HS-27A (cell line): Measurements from ENCODE around the gene SYNE2.
"Not testable (repeated sequence)": the region's sequence is repeated elsewhere in the genome, so short reads cannot be mapped to it uniquely, and the experiment has no call there.

Source experiments
- DNase-seq: peaks from one replicate; pipeline ENCODE4 v3.0.0-alpha.2; 2012; ENCODE audit warnings: low read depth, missing footprints

SYNE2 gene

GRCh38 chr14:63852817-63853731 lies at the start of gene SYNE2:
TSS of gene SYNE2 (plus strand) at chr14:63853004. CDS start at chr14:63909149, 56,145 bp downstream.
- no peak for DNase-seq

- DNase-seq, result not testable (repeated sequence)
Observed at GRCh38 chr14:63803221-63803791, 49.5 kb upstream of the SYNE2 start.

- DNase-seq, result not testable (repeated sequence)
Observed at GRCh38 chr14:63806064-63806463, 46.7 kb upstream of the SYNE2 start.

- DNase-seq, result not testable (repeated sequence)
Observed at GRCh38 chr14:63811692-63812091, 41.1 kb upstream of the SYNE2 start.

GRCh38 chr14:63833728-63834127 lies 19.1 kb upstream of the SYNE2 start:
- DNase-seq, result no peak

- DNase-seq, result no peak
Observed at GRCh38 chr14:63840981-63841380, 11.8 kb upstream of the SYNE2 start.

- DNase-seq, result no peak
Observed at GRCh38 chr14:63843796-63844195, 9.0 kb upstream of the SYNE2 start.

- DNase-seq, result no peak
Observed at GRCh38 chr14:63848890-63849289, 3.9 kb upstream of the SYNE2 start.

GRCh38 chr14:63852271-63852816 lies 460 bp upstream of the SYNE2 start:
- no peak for DNase-seq

- no peak for DNase-seq
Observed at GRCh38 chr14:63853831-63854293, 1.1 kb downstream of the SYNE2 start.

- DNase-seq, result no peak
Observed at GRCh38 chr14:63854330-63854729, 1.5 kb downstream of the SYNE2 start.

- DNase-seq, result no peak
Observed at GRCh38 chr14:63855281-63855680, 2.5 kb downstream of the SYNE2 start.

GRCh38 chr14:63857466-63858030 lies 4.7 kb downstream of the SYNE2 start:
- DNase-seq, result no peak

- no peak for DNase-seq
Observed at GRCh38 chr14:63860146-63860545, 7.3 kb downstream of the SYNE2 start.

GRCh38 chr14:63862163-63862562 lies 9.4 kb downstream of the SYNE2 start:
- DNase-seq, result no peak

GRCh38 chr14:63863004-63863403 lies 10.2 kb downstream of the SYNE2 start:
- DNase-seq, result no peak

GRCh38 chr14:63864775-63865174 lies 12.0 kb downstream of the SYNE2 start:
- DNase-seq, result not testable (repeated sequence)

- DNase-seq, result no peak
Observed at GRCh38 chr14:63867933-63868921, 15.4 kb downstream of the SYNE2 start.

GRCh38 chr14:63869940-63870752 lies 17.3 kb downstream of the SYNE2 start:
- DNase-seq, result not testable (repeated sequence)

- DNase-seq, result not testable (repeated sequence)
Observed at GRCh38 chr14:63870753-63871037, 17.9 kb downstream of the SYNE2 start.

- DNase-seq, result no peak
Observed at GRCh38 chr14:63874223-63874622, 21.4 kb downstream of the SYNE2 start.
